Measurements from ENCODE around the gene EVX2.

GRCh38 chr2:176084611-176085119, 903 bp upstream of the EVX2 start:
- TF ChIP-seq CTCF (IDR thresholded peaks at IDR 0.05; ENCODE audit: low read depth, low read length, missing input control): no peak
- TF ChIP-seq MAX (IDR thresholded peaks at IDR 0.05): no peak
- TF ChIP-seq FOXA1 (IDR thresholded peaks at IDR 0.05): no peak
- TF ChIP-seq REST (IDR thresholded peaks at IDR 0.05): no peak
- no peak for TF ChIP-seq ATF3 (IDR thresholded peaks at IDR 0.05)
- TF ChIP-seq RAD21 (IDR thresholded peaks at IDR 0.05): no peak
- TF ChIP-seq EGR1 (IDR thresholded peaks at IDR 0.05; ENCODE audit: low read depth in 2 of 2): no peak

All from liver (tissue), 3 donors.